Measurements from ENCODE around the gene CEP57.

Gene CEP57

DNA sequence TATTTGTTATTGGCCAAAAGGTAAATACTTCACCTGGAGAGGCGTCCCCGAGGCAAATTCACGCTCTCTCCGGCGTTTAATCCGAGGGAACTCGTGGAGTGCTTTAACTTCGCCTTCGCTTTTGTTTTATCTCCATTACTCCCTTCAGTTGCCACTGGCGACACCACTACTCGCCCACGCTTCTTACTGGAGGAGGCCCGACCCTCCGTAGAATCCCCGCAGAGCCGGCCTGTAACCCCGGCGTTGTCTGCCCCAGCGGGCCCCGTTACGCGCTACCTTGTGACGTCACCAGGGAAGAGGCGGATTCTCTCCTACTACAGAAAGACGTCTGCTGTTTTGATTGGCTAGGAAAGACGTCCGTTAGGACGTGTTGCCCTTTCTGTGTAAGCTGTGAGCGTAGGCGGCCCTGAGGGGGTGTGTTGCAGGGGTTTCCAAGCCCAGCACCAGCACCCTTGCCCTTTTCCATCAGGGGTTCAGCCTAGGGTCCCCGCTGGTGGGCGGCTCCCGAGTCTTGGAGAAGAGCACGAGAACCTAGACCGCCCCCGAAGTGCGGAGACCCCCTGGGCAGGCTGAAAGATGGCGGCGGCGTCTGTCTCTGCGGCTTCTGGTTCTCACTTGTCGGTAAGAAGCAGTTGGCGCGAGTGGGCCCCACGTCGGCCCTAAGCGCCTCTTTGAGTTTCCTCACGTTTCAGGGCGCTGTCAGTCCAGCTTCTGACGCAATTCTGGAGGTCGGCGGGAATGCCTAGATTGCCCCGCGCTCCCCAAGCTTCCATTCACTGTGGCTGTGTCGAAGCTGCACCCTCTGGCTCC is at the start of gene CEP57:
Gene CEP57, plus strand, starts transcription at position 376 of the 810 bp plus-strand sequence. Its CDS starts 201 bp downstream, at position 577.
- peak; percentile 96 for DNase-seq

DNA sequence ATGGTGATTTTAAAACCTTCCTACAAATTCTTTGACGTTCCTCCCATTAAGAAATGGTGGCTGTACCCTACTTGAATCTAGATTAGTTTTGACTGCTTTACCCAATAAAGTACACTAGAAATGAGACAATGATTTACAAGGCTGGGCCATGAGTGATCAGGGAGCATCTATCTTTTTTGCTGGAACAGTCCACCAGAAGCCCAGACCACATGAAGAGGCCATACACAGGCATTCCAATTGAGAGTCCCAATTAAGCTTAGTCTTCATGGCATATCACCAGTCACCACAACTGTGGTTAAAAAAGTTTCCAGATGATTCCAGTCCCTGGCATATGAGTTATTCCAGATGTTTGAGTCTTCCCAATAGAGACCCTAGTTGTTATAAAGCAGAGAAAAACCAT is 40.2 kb upstream of the CEP57 start:
- DNase-seq = no peak

- DNase-seq = no peak
These were observed 38.8 kb upstream of the CEP57 start for GRCh38 chr11:95751515-95751914.

DNA sequence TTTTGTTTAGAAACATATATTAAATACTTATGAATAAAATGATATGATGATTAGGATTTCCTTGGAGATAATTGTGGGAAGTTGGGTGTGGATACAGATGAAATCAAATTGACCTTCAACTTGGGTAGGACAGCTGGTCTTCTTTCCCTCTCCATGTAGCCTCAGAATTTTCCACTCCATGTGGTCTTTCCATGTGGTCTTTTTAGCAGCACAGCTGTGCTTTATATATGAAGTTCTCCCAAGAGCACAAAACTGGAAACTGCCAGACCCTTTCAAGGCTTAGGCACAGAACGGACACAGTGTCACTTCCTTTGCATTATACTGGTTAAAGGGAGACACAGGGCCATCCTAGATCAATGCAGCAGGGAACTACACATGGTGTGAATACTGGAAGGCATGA is 29.4 kb upstream of the CEP57 start:
- peak; percentile 21 for DNase-seq

DNA sequence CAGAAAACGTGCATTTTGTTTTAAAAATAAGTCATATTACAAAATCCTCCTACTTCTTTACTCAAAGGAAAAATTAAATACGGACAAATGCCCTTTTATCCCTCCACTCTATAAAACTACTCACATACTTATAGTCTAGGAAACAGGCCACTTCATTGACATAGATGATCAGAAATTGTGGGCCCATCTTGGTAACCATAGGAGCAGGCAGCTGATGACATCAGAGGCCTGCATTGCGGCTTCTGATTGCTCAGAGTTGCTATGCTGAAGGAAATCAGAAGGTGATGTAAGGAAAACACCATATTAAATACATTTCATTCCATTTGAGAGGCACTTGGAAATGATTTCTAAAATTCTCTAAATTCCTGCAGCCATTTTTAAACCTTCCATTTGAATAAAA is 27.8 kb upstream of the CEP57 start:
- no peak for DNase-seq

DNA sequence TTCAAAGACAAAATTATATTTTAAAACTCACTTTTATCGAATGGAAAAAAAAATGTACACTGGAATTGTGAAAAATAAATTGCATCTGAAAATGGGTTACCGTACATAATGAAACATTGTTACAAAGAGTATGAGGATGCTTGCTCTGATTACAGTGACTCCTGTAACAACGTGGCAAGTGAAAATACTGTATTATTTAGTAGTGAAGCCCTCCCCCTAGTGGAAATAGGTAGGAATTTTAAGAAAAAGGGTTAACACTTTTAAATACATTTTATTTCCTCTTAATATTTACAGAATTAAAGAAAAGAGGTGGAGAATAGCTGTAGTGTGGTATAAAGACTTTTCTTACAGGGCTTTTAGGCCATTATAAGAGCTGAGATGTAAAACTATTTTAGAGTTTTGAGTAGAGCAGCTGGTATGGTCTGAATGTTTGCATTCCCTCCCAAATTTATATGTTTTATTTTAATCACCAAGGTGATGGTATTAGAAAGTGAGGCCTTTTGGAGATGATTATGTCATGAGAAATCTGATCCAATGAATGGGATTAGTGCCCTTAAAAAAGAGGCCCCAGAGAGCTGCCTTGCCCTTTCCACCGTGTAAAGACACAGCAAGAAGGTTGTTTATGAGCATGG is 25.9 kb upstream of the CEP57 start:
- DNase-seq = peak; percentile 85

DNA sequence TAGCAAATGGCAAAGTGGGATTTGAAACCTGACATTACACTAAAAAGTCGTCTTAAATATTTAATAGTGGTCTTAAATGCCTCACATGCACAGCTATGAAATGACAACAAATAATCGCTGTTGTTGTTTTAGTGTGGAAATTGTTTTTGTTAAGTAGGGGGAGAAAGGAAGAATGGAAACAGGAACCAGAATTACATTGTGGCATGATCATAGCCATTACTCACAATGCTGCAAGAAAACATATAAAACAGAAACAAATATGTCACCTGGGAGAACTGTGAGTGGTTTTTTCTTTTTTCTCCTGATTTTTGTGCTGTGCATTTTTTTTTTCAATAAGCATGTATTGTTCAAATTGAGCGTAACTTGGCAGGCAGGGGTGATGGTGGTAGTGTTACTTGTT is 23.6 kb upstream of the CEP57 start:
- no peak for DNase-seq

DNA sequence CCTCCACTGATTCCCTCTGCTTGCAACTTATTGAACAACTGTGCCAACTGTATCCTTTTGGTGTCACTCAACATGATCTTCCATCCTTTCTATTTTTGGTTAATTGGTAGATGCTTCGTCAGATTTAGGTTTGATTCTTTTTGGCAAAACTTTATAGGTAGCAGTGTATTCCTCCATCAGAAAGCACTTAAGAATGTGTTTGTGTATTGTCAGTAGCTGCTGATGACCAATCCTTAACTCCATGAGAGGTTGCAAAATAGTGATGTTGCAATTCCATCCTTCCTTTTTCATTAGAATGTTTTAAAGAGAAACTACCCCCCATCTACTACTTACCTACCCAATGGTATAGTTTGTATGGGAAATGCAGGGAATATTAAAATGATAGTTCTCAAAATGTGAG is 22.8 kb upstream of the CEP57 start:
- no peak for DNase-seq

DNA sequence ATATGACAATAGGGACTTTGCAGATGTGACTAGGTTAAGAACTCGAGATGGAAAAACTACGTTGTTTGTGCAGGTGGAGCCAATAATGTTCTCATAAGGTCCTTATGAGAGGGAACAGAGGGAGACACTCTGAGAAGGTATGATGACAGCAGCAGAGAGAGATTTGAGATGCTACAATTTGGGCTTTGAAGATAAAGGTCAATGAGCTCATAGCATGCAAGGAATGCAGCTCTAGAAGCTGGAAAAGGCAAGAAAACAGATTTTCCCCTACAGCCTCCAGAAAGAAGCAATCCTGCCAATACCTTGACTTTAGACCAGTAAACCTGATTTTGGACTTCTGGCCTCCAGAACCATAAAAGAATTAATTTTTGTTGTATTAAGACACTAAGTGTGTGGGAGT is 21.8 kb upstream of the CEP57 start:
- DNase-seq = no peak

GRCh38 chr11:95776859-95777258 is 13.4 kb upstream of the CEP57 start:
- DNase-seq = no peak

DNA sequence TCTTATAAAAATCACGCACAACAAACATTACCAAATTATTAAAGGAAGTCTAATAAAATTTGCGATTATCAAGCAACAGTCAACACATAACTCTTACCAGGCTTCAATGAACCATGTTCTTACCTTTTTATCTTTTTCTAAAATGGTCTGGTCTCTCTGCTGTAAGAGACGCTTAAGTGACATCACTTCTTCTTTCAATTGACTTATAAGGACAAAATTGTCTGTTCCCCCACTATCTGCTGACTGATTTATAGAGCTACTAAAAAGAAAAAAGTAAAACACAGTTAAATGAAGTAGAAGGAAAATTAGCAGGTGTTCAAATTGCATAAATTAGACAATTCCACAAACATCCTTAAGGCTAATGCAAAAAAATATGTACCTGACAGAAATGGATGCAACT is 11.6 kb upstream of the CEP57 start:
- DNase-seq = no peak

GRCh38 chr11:95780544-95780943 is 9.8 kb upstream of the CEP57 start:
- no peak for DNase-seq

GRCh38 chr11:95788921-95789505 is 1.3 kb upstream of the CEP57 start:
- peak; percentile 65 for DNase-seq

DNA sequence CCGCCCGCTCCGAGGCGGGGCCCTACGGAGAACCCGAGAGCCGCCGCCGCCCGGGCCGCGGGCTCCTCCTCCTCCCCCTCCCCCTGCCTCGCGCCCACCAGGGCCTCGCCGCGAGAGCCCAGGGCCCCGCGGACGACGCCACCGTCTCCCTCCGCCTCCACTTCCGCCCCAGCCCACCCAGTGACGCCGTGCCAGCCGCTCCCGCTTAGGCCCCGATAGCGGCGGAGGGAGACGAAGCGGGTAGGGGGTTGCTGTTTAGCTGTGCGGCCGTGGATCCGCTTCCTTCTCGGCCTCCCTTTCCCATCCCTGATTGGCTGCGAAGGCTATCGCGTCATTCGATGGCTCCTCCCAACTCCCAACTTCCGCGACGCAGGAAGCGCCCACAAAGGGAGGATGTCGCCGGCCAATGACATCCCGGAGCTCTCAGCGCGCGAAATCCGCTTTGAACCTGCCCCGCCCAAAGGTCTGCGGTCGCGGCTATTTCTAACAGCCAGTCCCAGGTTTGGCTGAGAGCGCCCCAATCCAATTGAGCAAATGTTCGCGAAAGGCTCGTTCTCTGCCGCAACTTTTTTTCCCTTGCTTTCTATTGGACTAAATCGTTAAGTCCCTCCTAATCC is 684 bp upstream of the CEP57 start, which contains the start of gene FAM76B:
Gene FAM76B, minus strand, starts transcription at position 277 of the 617 bp plus-strand sequence. CDS start 304 bp downstream, outside the sequence.
- DNase-seq = peak; percentile 98

DNA sequence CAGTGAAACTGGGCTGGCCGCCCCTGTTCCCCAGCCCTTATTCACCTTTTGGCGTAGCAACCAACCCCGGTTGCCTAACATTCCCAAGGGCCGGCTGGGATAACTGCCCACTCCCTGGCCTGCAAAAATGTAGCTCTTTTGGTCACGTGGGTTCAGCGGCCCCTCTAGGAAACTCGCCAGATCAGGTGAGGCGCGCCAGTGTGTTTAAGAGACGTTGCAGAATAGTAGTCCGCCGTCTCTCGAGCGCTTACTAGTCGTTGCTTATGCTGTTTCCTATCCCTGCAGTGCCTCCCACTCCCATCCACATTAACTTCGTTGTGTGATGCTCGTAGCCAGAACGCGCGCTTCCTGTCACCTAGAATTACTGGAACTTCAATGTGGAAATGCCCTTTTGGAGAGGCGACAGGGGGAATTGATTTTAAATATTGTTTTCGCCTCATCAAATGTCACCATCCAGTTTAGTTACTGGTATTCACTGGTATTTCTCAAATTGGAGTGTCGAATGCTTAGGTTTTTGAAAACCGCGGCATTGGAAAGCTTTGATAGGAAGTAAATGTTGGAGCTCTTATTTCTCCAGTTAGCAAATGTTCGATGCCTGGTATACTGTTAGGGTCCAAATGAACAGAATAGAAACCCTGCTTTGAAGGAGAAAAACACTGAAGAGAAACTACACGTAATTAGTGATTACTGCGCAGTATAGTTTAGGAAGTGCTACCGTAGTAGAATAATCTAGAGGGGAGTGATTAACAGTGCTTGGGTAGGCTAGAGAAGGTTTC is 823 bp downstream of the CEP57 start:
- peak; percentile 68 for DNase-seq

- no peak for DNase-seq
These were observed 1.4 kb downstream of the CEP57 start for GRCh38 chr11:95791709-95792033.

GRCh38 chr11:95792200-95792599 is 1.9 kb downstream of the CEP57 start:
- DNase-seq = no peak

GRCh38 chr11:95792700-95793099 is 2.4 kb downstream of the CEP57 start:
- no peak for DNase-seq

DNA sequence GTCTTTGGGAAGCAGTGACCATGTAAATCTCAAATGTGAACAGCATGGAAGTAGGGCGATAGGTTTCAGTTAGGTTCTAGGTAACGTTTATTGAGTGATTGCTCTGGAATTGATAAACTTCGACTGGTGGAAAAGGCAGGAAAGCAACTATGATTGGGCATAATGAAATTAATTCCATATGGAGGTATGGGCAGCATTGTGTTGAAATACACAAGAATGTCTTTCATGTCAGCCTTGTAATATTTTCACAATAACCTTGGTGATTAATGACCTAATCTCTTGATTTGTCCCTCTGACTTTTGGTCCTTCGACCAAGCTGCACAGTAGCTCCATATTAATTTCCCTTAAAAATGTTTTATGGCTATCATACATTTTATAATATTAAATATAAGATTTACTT is 2.8 kb downstream of the CEP57 start:
- no peak for DNase-seq

DNA sequence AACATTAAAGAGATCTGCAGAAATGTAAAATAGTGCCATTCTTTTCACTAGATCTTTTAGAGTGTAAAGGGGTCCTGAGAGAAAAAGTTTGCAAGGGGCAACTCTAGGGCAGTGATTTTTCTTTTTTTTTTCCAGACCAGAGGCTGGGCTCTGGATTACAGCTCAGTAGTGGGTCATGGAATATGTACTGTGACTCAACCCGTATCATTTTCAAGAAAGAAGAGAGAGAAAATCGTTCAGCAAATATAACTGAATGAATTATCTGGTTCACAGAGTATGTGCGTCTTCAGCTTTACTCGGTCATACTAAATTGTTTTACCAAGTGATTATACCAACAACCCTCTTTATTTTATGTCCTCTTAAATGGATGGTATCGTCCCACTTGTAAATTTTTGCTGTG is 3.8 kb downstream of the CEP57 start:
- DNase-seq = no peak

DNA sequence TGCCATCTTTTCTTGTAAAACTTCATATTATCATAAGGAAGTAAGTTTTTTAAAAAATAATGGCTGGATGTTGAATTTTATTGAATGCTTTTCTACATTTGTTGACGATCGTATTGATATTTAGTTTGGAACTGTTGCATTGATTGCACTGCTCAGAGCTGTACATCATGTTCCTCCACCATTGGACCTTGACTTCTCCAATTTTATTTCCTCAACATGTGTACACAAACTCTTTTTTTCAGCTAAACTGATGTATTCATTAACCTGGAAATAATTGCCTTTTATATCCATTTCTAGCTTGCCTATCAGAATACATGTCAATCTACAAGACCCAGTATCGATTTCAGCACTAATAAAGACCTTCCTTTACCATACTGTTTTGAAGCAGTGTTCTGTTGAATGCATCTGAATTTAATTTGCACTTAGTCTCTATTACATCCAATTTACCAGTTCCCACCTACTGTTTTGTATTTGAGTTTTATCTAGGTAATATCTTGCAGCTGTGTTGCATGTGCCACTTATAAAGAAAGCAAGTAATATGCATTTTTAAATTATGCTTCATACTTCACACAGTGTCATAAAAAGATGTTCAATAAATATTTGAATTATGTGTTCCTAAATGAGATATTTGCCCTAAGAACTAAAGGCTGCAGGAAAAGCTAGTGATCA is 5.5 kb downstream of the CEP57 start:
- no peak for DNase-seq

- no peak for DNase-seq
These were observed 6.2 kb downstream of the CEP57 start for GRCh38 chr11:95796501-95796900.
